Fibroblast of lung (primary cell): Measurements from ENCODE around the gene CPT1C.

Experiments
- EZH2 ChIP-seq: IDR thresholded peaks from 2 replicates; pipeline ENCODE4 v1.5.1; 2012; ENCODE audit warnings: low read length, control low read depth, mild to moderate bottlenecking; ENCODE audit errors: missing control alignments
- TF ChIP-seq, protein P1 (sequence below), 2 donors: IDR thresholded peaks in 1 of 2; conservative IDR thresholded peaks in 1 of 2; 1 replicate in 1 of 2; 2 replicates in 1 of 2; pipeline ENCODE4 v1.5.1; 2011 to 2012; ENCODE audit warnings: low read length in 2 of 2, control low read depth in 1 of 2, inconsistent platforms in 1 of 2, low read depth in 1 of 2, mild to moderate bottlenecking in 1 of 2

DNA sequence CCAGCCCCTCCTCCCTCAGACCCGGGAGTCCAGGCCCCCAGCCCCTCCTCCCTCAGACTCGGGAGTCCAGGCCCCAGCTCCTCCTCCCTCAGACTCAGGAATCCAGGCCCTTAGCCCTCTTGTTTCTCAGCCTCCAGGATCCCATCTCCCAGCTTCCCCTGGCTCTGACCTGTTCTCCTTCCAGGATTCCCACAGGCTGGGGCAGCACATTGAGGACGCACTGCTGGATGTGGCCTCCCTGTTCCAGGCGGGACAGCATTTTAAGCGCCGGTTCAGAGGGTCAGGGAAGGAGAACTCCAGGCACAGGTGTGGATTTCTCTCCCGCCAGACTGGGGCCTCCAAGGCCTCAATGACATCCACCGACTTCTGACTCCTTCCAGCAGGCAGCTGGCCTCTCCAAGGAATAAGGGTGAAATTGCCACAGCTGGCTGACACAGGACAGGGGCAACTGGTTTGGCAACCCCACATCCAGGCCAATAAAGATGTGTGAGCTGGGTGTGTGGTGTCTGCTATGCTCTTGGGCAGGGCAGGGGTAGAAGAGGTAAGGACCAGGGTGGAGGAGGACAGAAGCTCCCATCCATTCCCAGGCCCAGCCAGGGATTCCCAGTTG, 22.4 kb downstream of the CPT1C start:
- TF ChIP-seq, protein P1, sequence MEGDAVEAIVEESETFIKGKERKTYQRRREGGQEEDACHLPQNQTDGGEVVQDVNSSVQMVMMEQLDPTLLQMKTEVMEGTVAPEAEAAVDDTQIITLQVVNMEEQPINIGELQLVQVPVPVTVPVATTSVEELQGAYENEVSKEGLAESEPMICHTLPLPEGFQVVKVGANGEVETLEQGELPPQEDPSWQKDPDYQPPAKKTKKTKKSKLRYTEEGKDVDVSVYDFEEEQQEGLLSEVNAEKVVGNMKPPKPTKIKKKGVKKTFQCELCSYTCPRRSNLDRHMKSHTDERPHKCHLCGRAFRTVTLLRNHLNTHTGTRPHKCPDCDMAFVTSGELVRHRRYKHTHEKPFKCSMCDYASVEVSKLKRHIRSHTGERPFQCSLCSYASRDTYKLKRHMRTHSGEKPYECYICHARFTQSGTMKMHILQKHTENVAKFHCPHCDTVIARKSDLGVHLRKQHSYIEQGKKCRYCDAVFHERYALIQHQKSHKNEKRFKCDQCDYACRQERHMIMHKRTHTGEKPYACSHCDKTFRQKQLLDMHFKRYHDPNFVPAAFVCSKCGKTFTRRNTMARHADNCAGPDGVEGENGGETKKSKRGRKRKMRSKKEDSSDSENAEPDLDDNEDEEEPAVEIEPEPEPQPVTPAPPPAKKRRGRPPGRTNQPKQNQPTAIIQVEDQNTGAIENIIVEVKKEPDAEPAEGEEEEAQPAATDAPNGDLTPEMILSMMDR (conservative IDR thresholded peaks at IDR 0.05 in 1 of 2, IDR thresholded peaks at IDR 0.05 in 1 of 2; ENCODE audit: low read depth in 1 of 2, low read length in 2 of 2): no peak
- TF ChIP-seq EZH2: no peak
